HG03342 (cell line): Measurements from ENCODE around the gene INPP5J.
"Not testable (repeated sequence)": the region's sequence is repeated elsewhere in the genome, so short reads cannot be mapped to it uniquely, and the experiment has no call there.

Experiments
- ATAC-seq: cut with Tn5 transposase; IDR thresholded peaks from one replicate; pipeline ENCODE4 v1.9.1; 2021; ENCODE audit warnings: mild to moderate bottlenecking, moderate library complexity; ENCODE audit not compliant: unreplicated experiment

INPP5J gene

GRCh38 chr22:31087744-31088215 is 35.0 kb upstream of the INPP5J start:
- ATAC-seq = no peak

- ATAC-seq = no peak
Measured at GRCh38 chr22:31088233-31088986, 34.4 kb upstream of the INPP5J start.

GRCh38 chr22:31089160-31090100 is 33.3 kb upstream of the INPP5J start:
- ATAC-seq = no peak

GRCh38 chr22:31090217-31091085 is 32.3 kb upstream of the INPP5J start:
- no peak for ATAC-seq

GRCh38 chr22:31091106-31091975 is 31.4 kb upstream of the INPP5J start:
- ATAC-seq = no peak

- no peak for ATAC-seq
Measured at GRCh38 chr22:31092161-31092560, 30.6 kb upstream of the INPP5J start.

GRCh38 chr22:31093086-31093850 is 29.5 kb upstream of the INPP5J start:
- ATAC-seq = no peak

GRCh38 chr22:31094021-31094551 is 28.7 kb upstream of the INPP5J start:
- ATAC-seq = no peak

- no peak for ATAC-seq
Measured at GRCh38 chr22:31094741-31095140, 28.0 kb upstream of the INPP5J start.

- ATAC-seq = no peak
Measured at GRCh38 chr22:31095637-31096249, 27.0 kb upstream of the INPP5J start.

GRCh38 chr22:31096657-31097279 is 26.0 kb upstream of the INPP5J start:
- no peak for ATAC-seq

GRCh38 chr22:31097539-31097938 is 25.2 kb upstream of the INPP5J start:
- not testable (repeated sequence) for ATAC-seq

GRCh38 chr22:31097941-31098631 is 24.7 kb upstream of the INPP5J start:
- ATAC-seq = no peak

GRCh38 chr22:31098632-31099110 is 24.1 kb upstream of the INPP5J start:
- ATAC-seq = no peak

- ATAC-seq = no peak
Measured at GRCh38 chr22:31099386-31099785, 23.4 kb upstream of the INPP5J start.

GRCh38 chr22:31099841-31100761 is 22.7 kb upstream of the INPP5J start:
- ATAC-seq = no peak
